Gastrocnemius medialis (tissue), 4 donors: ENCODE data around the gene RBX1.

Source experiments
- POLR2A ChIP-seq, 2 donors: fragments of 450-650 bp; IDR thresholded peaks; one replicate each; pipeline ENCODE4 v1.6.1; 2017; ENCODE audit warnings: antibody characterized with exemption in 2 of 2, mild to moderate bottlenecking in 2 of 2, moderate library complexity in 2 of 2
- TF ChIP-seq, protein P1 (sequence below), 5 experiments: fragments of 450-650 bp in 3 of 5; fragments of 200-600 bp in 2 of 5; sonication (generic) in 2 of 5; IDR thresholded peaks in 4 of 5; conservative IDR thresholded peaks in 1 of 5; 1 replicate in 4 of 5; 2 replicates in 1 of 5; pipeline ENCODE4 v1.5.1; 2016 to 2019; ENCODE audit warnings: antibody characterized with exemption in 5 of 5, mild to moderate bottlenecking in 3 of 5, moderate library complexity in 3 of 5

DNA sequence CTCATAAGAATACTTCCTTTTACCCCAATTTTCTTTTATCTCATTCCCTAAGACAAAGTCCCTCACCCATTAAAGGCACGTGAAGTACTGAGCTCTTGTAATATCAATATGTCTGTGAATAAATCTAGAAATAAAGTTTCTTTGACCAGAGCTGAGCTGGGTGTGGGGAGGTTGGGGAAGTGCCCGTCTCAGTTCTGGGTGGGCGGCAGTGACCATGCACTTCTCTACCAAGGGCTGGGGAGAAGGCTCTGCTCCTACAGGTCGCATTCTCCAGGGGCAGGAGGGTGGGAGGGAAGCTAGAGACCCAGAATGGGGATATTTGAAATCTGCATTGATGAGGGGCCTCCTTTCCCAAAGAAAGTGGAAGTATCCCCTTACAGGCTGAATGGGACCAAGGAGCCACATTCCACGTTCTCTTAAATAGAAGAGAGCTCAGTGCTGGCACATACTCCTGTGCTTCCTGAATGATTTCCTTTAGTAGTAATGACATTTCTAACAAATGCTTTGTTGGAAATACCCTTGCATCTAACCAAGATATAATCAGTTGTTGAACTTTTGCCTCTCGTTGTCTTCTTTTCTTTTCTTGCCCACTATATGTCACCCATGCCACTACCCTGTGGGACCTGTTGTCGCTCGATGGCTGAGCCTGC, 16.1 kb downstream of the RBX1 start:
- TF ChIP-seq, protein P1, sequence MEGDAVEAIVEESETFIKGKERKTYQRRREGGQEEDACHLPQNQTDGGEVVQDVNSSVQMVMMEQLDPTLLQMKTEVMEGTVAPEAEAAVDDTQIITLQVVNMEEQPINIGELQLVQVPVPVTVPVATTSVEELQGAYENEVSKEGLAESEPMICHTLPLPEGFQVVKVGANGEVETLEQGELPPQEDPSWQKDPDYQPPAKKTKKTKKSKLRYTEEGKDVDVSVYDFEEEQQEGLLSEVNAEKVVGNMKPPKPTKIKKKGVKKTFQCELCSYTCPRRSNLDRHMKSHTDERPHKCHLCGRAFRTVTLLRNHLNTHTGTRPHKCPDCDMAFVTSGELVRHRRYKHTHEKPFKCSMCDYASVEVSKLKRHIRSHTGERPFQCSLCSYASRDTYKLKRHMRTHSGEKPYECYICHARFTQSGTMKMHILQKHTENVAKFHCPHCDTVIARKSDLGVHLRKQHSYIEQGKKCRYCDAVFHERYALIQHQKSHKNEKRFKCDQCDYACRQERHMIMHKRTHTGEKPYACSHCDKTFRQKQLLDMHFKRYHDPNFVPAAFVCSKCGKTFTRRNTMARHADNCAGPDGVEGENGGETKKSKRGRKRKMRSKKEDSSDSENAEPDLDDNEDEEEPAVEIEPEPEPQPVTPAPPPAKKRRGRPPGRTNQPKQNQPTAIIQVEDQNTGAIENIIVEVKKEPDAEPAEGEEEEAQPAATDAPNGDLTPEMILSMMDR (IDR thresholded peaks at IDR 0.05 in 4 of 5, conservative IDR thresholded peaks at IDR 0.05 in 1 of 5) = no peak
- TF ChIP-seq POLR2A (IDR thresholded peaks at IDR 0.05) = no peak
